ENCODE results near the gene ANKH.
A peak's percentile ranks its signal among the peaks of the same experiment; 100 is the strongest.

The ANKH gene

DNA sequence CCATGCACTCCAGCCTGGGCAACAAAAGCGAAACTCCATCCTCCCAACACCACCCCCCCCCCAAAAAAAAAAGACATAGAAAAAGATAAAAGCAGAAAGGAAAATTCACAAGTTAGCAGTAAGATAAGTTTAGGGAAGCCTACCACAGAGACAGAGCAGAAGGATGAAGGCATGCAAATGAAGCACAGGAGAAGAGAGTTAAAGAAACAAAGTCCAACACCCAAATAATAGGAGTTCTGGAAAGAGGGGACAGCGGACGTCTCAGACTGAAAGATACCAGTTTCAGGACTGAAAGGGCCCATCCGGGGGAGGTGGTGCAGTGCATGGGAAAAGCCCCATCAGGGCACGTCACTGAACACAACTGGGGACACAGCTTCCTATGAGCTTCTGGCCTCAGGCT is 152.8 kb downstream of the ANKH start:
- DNase-seq (ENCODE audit: low read depth in 1 of 2, low spot score in 1 of 2): no peak

DNA sequence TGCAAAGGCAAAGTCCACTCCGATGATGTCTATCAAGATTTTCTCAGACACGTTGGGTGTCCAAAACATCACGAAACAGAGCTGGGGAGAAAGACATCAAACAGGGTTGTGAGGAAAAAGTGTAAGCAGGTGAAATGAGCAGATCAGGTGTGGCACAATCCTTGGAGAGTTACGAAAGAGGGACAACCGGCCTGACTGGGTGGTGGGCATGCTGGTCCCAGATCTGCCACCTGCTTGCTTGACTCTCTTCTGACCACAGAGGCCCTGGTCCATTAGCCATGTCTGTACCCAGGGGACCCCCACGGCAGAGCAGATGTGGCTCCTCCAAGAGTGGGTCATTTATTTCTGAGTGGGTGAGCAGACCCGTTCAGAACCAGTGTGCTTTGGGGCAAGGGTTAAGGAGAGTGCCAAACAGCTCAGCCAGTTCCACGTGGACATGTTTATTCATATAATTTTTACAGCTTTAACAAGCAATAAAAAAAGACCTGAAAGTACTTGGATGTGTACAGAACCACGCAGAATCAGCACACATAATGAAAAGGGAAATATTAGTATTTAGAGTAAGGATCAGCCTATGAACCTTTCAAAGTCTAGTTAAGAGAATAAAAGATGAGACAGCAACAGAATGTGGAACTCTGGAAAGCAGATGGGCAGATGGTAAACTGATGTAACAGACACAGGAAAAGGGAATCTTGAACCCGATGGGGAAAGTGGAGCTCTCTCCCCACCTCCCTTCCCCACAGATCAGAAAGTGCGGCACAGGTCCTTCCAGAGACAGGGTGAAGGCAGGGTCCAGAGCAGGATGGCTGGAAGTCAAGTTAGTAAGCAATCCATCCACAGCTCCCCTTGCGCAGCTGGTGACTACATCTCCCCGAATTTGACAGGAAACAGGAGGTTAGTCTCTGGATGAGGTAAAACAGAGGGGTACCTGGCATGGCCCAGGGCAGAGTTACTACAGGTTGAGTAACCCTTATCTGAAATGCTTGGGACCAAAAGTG is 154.5 kb downstream of the ANKH start:
- DNase-seq (ENCODE audit: low read depth in 1 of 2, low spot score in 1 of 2): no peak

DNA sequence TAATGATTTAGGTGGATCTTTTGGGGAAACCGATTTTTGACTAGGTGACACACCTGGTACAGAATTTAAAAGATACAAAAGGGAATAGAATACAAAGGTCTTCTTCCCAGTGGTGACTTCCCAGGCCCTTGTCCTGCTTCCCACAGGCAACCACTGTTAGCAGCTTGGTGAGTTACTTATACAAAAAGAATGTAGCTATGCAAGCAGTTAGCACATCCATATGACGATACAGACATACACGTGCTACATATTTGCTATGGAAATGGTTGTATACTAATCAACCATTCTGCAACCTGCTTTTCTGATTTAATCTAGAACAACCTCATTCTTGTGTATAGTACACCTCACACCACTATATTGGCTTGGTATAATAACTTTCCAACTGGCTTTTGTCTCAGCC is 156.1 kb downstream of the ANKH start:
- DNase-seq (ENCODE audit: low read depth in 1 of 2, low spot score in 1 of 2): no peak

DNA sequence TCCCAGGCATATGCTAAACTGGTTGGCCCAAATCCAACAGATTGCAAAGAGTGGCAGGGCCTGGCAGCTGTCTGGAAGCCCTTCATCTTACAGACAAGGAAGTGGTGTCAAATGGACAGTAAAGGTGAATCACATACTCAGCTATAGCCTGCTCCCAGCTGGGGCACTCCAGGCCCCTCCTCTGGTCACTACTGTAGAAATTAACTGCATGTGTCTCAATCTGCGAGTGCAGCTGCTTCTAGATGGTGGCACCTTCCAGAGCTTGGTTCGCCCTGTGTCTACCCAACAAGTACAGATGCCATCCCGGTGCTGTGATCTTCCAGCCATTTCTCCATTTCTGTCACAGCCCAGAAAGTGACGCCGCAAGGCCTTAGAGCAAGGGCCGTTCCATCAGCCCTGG is 156.9 kb downstream of the ANKH start:
- no peak for DNase-seq (ENCODE audit: low read depth in 1 of 2, low spot score in 1 of 2)

DNA sequence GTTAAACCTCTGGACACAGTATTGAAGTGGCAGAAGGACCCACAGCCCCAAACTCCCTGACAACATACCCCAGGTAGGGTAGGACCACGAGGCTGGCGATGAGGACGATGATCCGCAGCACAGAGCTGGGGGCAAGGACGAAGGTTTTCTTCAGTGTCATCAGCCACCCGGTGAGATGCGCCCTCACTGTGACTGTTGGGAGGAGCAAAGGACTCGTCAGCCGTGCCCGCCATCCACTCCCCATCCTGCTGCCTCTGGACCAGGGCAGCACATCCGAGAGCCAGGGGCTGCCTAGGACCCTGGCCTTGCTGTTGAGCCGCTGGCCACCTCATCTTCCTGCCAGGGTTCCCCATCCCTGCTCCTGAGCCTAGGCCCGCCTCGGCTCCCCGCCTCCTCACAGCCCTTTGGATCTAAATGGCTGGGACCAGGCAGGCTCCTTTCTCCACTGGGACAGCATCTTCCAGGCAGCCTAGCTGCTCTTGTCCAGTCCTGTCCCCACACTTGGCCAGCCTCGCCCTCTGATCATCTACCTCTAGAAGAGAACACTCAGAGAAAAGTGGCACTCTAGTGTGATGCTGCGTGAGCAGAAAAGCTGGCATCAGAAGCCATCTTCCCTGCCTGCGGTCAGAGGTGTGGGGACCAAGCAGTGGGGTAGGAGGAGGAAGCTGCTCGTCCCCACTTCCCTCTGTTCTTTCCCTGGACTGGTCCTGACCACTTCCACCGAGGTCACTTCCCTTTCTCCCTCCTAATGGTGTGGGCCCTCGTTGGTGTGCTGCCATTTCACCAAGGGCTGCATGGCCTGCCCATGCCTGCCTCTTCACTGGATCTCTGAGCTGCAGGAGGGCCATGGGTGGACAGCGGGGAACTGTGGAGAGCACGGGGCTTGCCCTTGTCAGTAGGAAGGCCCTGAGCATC is 157.8 kb downstream of the ANKH start:
- DNase-seq (ENCODE audit: low read depth in 1 of 2, low spot score in 1 of 2): no peak

DNA sequence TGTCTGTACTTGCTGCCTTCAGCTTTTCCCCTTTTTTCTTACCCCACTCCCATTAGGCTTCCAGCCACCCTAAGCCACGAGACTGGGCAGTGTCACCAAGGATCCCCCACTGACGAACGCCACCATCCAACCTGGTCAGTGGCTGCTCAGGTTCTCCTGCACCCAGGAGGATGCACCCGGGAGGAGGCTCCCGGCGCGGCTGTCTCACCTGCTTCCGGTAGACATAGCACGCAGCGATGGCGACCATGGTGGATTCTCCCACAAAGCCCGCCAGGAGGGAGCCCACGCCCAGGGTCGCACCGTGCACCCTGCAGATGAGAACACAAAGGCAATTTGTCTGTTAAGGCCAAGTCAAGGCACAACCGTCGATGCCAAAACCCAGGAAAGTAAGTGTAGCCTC is 158.9 kb downstream of the ANKH start:
- DNase-seq (ENCODE audit: low read depth in 1 of 2, low spot score in 1 of 2): no peak

DNA sequence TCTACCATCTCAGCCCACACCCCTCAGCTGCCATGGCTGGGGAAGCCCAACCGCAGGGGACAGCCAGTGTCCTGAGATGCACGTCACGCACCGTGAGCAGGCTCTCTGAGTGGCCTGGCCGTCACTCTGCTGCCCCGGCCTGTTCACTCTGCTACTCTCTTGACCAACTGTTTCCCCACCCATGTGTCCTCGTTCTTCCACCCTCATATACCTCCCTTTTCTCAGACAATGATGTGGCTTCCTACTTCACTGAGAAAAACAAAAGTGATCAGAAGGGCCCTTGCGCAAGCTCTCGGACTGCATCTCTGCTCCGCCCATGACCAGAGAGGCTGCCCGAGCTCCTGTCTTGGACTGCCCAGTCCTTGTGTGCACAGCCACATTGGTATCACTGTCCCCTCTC is 159.4 kb downstream of the ANKH start:
- no peak for DNase-seq (ENCODE audit: low read depth in 1 of 2, low spot score in 1 of 2)

DNA sequence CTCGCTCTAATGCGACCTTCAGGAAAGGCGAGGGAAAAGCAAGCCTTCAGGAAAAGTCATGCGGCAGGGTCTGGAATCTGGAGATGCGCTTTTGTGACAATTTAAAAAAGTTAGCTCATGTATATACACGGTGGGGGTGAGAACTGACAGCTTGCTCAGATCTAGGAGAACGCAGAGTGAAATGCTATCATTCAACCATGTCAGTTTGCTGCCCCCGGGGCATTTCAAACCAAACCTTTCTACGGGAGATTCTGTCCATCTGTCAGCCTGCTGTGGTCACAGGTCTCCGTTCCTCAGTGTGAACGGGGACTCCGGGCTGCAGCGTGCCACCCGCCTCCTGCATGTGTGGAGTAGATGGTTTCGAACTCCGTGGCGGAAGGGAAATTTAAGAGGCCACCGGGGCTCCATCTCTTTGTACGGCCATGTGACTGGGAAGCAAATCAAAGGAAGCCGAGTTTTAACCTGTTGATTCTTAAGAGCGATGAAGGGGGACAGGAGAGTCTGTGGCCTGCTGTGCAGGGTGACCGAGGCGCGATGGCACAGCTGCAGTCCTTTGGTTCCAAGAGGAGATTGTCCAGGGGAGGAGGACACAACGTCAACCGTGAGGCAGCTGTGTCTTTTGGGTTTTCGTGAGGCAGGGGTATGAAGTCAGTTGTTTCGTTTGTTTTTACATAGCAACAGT is 161.1 kb downstream of the ANKH start:
- no peak for DNase-seq (ENCODE audit: low read depth in 1 of 2, low spot score in 1 of 2)

DNA sequence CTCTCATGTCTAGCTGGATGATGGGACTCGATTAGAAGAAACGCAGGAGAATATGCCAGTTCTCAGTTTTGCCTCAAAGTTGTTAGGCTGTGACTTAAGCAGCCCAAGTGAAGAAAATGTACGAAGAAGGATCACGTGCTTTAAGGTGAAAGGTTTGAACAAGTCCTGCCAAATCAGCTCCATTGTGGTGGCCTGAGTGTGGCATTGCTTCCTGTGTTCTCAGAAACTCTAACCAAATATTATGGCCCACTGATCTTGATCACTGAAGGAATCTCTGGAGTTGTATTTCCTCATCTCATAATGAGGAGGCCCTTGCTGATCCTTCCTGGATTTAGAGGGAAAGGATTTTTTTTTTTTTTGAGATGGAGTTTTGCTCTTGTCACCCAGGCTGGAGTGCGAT is 163.0 kb downstream of the ANKH start:
- DNase-seq (ENCODE audit: low read depth in 1 of 2, low spot score in 1 of 2): no peak

DNA sequence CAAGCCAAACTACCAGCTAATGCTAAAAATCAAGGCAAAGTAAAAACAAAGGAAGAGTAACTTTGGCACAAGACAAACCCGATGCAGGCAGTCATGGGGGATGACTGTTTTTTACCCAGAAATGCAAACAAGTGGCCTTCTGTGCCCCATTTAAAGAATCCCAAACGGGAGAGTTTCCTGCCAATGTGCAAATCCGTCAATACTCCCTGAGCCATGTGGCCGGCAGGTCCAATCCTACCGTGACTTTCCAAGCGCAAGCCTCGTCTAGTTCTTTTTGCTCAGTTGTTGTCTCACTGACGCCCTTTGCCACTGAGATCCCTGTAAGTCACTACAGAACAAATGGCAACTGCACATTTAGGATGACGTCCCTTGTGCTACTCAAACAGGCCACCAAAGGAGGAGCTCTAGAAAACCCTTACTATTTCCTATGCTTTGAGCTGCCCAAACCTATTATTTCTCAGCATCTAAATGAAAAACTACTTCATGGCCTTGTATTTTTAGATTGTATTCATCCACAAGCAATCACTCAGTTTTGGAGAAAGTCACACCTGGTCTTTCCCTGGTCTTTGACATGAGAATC is 163.7 kb downstream of the ANKH start:
- no peak for DNase-seq (ENCODE audit: low read depth in 1 of 2, low spot score in 1 of 2)

DNA sequence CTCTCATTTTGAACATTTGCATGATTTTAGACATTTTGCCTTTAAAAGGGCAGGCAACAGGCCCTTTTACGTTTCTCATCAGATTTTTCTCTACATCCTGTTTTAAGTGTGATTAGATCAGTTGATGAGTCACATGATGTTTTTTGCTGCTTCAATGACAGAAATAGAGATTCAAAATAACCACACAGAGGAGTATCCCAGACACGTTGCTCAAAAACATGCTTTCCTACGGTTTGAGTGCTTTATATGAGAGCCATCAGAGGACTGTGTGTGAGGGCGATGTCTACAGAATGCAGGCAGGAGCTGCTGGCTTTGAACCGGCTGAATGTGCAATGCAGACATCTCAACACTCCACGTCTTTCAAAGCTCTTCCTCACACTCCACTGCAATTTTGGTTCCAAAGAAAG is 165.0 kb downstream of the ANKH start:
- DNase-seq (ENCODE audit: low read depth in 1 of 2, low spot score in 1 of 2): peak in 1 of 2 donors; percentile 38

DNA sequence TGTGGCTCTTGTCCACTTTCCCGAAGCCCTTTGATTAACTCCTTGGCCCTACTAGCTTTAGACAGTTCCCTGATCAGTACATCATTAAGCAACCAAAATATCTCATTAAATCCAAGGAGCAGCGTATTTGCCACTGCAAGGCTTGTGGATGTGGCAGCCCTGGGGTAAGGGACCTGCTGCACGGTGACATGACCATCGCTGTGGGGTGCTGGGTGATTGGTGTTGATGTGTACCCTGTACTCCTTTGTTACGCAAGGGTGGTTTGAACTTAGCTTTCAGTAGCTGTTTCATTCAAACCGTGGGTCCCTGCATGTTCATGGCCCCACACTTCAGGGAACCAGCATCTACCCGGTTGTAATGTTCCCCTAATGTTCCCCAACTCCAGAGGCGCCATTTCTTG is 166.0 kb downstream of the ANKH start:
- DNase-seq (ENCODE audit: low read depth in 1 of 2, low spot score in 1 of 2): no peak

DNA sequence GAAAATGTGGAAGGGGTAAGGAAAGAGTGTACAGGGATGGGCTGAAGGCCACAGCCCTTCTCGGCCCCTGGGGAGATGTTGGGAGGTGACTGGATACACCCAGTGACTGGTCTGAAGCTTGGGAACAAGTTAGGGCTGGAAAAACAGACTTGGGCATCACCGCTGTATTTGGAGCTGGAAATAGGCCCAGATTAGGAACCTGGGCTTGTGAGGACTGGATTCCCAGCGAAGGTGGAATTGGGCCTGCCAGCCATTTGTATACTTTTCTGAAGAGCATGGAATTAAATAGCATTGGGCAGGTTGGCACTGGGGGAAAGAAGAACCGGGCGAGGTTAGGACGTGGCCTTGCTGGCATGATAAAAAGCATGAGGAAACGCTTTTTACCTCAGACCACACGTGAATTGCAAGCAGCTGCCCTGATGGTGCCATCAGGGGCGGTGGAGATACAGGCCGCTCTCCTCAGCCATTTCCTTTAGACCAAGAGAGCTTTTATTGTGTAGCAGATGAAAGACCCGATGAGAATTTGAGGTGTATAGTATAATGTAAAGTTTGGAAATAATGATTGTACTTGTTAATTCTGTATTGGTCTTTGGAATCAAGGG is 169.2 kb downstream of the ANKH start:
- no peak for DNase-seq (ENCODE audit: low read depth in 1 of 2, low spot score in 1 of 2)

DNA sequence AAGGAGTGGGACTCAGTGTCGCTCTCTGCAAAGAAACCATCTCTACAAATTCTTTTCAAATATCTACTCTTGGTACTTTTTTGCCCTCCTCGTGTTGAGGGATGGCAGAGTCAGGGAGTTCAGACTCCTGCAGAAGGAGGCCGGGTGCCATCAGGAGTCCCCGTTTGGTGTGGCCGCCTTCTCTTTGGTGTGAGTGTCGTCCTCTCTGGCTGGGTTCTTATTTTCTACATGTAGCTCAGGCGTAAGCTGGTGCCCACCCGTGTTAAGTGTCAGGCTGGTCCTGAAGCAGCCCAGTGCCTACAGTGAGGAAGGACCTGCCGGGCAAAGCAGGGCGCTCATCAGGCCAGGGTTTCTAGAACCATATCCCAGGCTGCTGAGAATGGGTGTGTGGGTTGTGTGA is 170.0 kb downstream of the ANKH start:
- no peak for DNase-seq (ENCODE audit: low read depth in 1 of 2, low spot score in 1 of 2)

DNA sequence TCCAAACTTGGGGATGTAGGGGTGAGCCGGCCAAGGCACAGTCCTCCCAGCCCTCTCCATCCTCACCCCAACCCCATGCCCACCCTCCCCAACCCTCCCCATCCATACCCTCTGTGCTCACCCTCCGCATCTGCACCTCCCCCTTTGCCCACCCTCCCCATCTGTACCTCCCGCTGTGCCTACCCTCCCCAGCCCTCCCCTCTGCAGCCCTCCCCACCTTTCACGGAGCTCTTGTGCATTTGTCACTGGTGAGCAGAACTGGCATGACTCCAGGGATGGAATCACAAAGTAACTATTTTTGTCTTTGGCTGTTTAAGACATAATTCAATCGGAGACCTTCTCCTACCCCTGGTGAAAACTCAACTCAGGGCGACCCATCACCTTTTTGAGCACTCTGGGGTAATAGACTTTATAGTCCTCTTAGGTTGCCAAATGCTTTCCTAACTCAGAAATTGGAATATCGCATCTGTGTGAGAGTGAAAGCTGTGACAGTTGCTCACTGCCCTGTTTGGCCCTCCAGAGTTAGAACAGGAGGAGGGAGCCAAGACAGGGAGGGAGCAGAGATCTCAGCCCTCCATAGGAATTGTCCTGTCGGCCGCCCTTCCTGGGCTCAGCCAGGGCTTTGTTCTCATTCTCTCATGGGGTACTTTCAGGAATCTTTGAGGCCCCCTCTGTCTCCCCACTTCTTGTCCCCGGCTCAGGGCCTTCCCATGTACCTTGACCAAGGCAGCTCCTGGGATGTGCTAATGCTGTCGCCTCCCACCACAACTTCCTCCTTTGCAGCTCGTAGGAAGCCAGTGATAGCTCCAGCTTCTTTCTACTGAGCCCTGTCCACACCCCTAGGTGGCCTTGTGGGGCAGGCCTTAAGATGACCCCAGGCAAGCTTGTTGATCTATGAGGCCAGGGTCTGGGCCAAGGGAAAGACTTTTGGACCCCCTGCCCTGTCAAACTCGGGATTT is 170.8 kb downstream of the ANKH start:
- no peak for DNase-seq (ENCODE audit: low read depth in 1 of 2, low spot score in 1 of 2)

DNA sequence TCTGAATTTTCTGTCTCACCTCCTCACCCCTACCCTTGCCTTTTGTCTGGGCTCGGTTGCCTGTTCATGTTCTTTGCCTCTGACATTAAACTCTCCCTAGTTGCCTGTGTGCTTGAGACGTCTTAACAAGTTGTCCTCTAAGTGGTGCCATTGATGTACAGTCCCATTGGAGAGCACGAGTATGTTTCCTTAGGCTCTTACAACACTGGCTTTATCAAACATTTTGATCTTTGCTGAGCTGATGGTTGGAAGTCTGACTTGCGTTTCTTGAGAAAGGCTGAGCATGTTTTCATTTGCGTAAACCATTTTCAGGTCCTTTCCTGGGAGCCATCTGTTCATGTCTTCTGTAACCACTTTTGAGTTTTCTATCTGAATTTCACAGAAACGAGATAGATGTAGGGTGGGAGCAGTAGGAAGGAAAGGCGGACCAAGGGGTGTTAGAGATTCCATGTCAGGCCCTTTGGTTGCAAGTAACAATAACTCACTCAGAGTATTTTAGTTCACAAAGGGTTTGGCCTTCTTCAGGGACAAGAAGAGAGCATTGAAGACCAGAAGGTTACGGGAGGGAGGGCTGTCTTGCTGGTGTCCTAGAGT is 171.7 kb downstream of the ANKH start:
- no peak for DNase-seq (ENCODE audit: low read depth in 1 of 2, low spot score in 1 of 2)

DNA sequence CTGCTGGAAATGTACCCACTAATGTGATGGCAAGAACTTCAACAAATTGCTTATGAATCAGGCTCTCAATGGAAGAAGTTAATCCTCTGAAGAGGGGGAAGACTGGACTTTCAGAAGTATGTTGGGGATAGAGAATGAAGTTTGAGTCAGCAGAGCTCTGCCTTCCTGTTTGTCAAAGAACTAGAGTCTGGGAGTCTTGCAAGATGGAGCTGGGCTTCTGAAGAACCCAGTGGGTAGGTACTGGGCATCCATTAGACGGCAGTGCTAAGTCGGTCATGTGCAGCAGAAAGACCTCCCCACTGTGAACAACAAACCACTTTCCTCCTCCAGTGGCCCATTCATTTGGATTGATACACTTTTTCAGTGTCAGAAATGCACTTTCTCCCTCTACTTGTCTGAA is 172.4 kb downstream of the ANKH start:
- no peak for DNase-seq (ENCODE audit: low read depth in 1 of 2, low spot score in 1 of 2)

DNA sequence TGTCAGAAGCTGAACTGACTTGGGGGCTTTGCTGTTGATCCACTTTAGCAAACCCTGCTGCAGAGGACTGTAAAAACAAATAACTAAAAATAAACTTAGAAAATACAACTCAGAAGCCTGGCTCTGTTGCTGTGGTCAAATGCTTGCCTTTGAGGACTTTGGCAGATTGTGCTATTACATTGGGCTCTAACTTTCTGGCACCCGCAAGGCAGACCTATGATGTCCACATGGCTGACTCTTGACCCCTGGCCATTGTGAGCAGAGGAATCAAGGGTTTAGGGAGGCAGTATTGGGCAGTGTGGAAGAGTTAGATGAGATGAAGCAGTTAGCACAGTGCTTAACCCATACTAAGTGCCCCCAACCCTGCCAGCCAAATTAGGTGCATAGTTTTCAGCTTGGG is 173.1 kb downstream of the ANKH start:
- DNase-seq (ENCODE audit: low read depth in 1 of 2, low spot score in 1 of 2): no peak

DNA sequence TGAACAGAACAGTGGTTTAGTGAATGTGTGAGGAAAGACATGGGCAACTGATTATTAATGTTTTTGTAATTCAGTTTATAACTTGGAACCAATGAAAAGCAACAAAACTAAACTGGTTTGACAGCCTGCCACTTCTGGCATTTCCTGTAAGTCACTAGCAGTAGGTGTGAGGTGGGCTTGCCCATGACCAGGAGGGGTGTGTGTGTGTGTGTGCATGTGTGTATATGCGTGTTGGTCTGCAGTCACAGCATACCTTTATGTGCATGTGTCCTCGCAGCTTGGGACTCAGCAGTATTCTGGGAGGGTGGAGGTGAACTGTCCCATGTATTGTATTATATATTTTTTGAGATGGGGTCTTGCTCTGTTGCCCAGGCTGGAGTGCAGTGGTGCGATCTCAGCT is 174.7 kb downstream of the ANKH start:
- no peak for DNase-seq (ENCODE audit: low read depth in 1 of 2, low spot score in 1 of 2)
